GM19193 (cell line): ENCODE measurements around the gene EFS.

Experiments
- POLR2A ChIP-seq: IDR thresholded peaks from 4 replicates; pipeline ENCODE4 v1.6.1; 2011; ENCODE audit not compliant: insufficient read depth, insufficient read length; ENCODE audit errors: extremely low read depth

The EFS gene

GRCh38 chr14:23358553-23359166 lies 6.3 kb downstream of the EFS start:
- no peak for TF ChIP-seq POLR2A

- TF ChIP-seq POLR2A: no peak
Measured at GRCh38 chr14:23358042-23358441, 6.9 kb downstream of the EFS start.

GRCh38 chr14:23357261-23357660 lies 7.7 kb downstream of the EFS start:
- TF ChIP-seq POLR2A: no peak

GRCh38 chr14:23356662-23357061 lies 8.3 kb downstream of the EFS start:
- no peak for TF ChIP-seq POLR2A

- TF ChIP-seq POLR2A: no peak
Measured at GRCh38 chr14:23355871-23356435, 9.0 kb downstream of the EFS start.

GRCh38 chr14:23354990-23355389 lies 10.0 kb downstream of the EFS start:
- no peak for TF ChIP-seq POLR2A

GRCh38 chr14:23353433-23353780 lies 11.6 kb downstream of the EFS start:
- TF ChIP-seq POLR2A: no peak

GRCh38 chr14:23352506-23353432 lies 12.2 kb downstream of the EFS start, which contains the start of gene SLC22A17:
SLC22A17 (minus strand) TSS chr14:23352887.
- TF ChIP-seq POLR2A: no peak

GRCh38 chr14:23351681-23352505 lies 13.1 kb downstream of the EFS start:
- TF ChIP-seq POLR2A: no peak

GRCh38 chr14:23349156-23349845 lies 15.7 kb downstream of the EFS start:
- TF ChIP-seq POLR2A: no peak

GRCh38 chr14:23348297-23348655 lies 16.7 kb downstream of the EFS start:
- no peak for TF ChIP-seq POLR2A

- TF ChIP-seq POLR2A: no peak
Measured at GRCh38 chr14:23347406-23348296, 17.3 kb downstream of the EFS start.

GRCh38 chr14:23346693-23347405 lies 18.1 kb downstream of the EFS start:
- no peak for TF ChIP-seq POLR2A
